SIG-M5 treated with dmso at 0.1 percent for 504 hours (cell line): Measurements from ENCODE around the gene TKFC.
A peak's percentile ranks its signal among the peaks of the same experiment; 100 is the strongest.
"Not testable (repeated sequence)": the region's sequence is repeated elsewhere in the genome, so short reads cannot be mapped to it uniquely, and the experiment has no call there.

Experiments used
- DNase-seq: peaks from one replicate; lab custom pipeline; 2025; ENCODE audit not compliant: unreplicated experiment; lab: John Stamatoyannopoulos, UW

Gene TKFC

GRCh38 chr11:61367406-61367805, 34.4 kb downstream of the TKFC start:
- DNase-seq: no peak

- no peak for DNase-seq
Observed at GRCh38 chr11:61368646-61369045, 35.6 kb downstream of the TKFC start.

GRCh38 chr11:61369372-61370348, 36.6 kb downstream of the TKFC start:
- DNase-seq: no peak

GRCh38 chr11:61370349-61371005, 37.4 kb downstream of the TKFC start:
- no peak for DNase-seq

GRCh38 chr11:61372659-61373420, 39.8 kb downstream of the TKFC start:
- DNase-seq: no peak

- no peak for DNase-seq
Observed at GRCh38 chr11:61375761-61376108, 42.7 kb downstream of the TKFC start.

- DNase-seq: no peak
Observed at GRCh38 chr11:61377461-61378160, 44.6 kb downstream of the TKFC start.

- DNase-seq: peak; percentile 95
Observed at GRCh38 chr11:61378713-61379313, 45.8 kb downstream of the TKFC start.

- DNase-seq: no peak
Observed at GRCh38 chr11:61380884-61381283, 47.9 kb downstream of the TKFC start.

GRCh38 chr11:61383859-61384258, 50.8 kb downstream of the TKFC start:
- not testable (repeated sequence) for DNase-seq

GRCh38 chr11:61384271-61385242, 51.5 kb downstream of the TKFC start:
- DNase-seq: peak; percentile 16

- DNase-seq: peak; percentile 12
Observed at GRCh38 chr11:61390161-61390560, 57.1 kb downstream of the TKFC start.

GRCh38 chr11:61392981-61393595, 60.1 kb downstream of the TKFC start:
- peak; percentile 25 for DNase-seq
